Right lobe of liver (tissue), 6 donors: Measurements from ENCODE around the gene LCOR. TPM values are rescaled to one million over a fixed set of nuclear protein-coding genes. Genes with fewer than 3 reads are reported as not detected.

ENCODE experiments used
- ATAC-seq, 4 donors: fragments of 200-7000 bp; cut with Tn5 transposase; one replicate each; pipeline ENCODE4 v1.9.1; 2020; ENCODE audit warnings: mild to moderate bottlenecking in 4 of 4, moderate library complexity in 4 of 4
- DNase-seq, 3 donors: peaks; one replicate each; pipeline ENCODE4 v3.0.0-alpha.2; 2020
- H3K27ac ChIP-seq, 3 donors: fragments of 200-600 bp; one replicate each; pipeline ENCODE4 v1.8.0; 2022
- H3K27me3 ChIP-seq, 2 donors: fragments of 200-600 bp; one replicate each; pipeline ENCODE4 v1.8.0; 2022
- H3K36me3 ChIP-seq, 4 donors: fragments of 200-600 bp; sonication (generic) in 1 of 4; one replicate each; pipeline versions ENCODE4 v1.5.1 to v1.8.0; 2017 to 2022; ENCODE audit warnings: control low read depth in 1 of 4
- H3K4me1 ChIP-seq, 4 donors: fragments of 200-600 bp; sonication (generic) in 1 of 4; one replicate each; pipeline versions ENCODE4 v1.5.1 to v1.8.0; 2017 to 2022; ENCODE audit warnings: control low read depth in 1 of 4
- H3K4me3 ChIP-seq, 3 donors: fragments of 200-600 bp; one replicate each; pipeline ENCODE4 v1.8.0; 2022
- H3K9me3 ChIP-seq, 4 donors: fragments of 200-600 bp; sonication (generic) in 1 of 4; one replicate each; pipeline versions ENCODE4 v1.5.1 to v1.8.0; 2017 to 2022; ENCODE audit warnings: control low read depth in 1 of 4
- POLR2A ChIP-seq: fragments of 450-650 bp; IDR thresholded peaks from one replicate; pipeline ENCODE4 v1.6.1; 2017; ENCODE audit warnings: antibody characterized with exemption, mild to moderate bottlenecking
- WGBS: methylation state at CpG from one replicate; pipeline ENCODE4 v1.1.6; 2018; ENCODE audit warnings: low coverage, low lambda C conversion rate; ENCODE audit not compliant: insufficient coverage; ENCODE audit errors: missing lambda C conversion rate; 5-methylcytosine and 5-hydroxymethylcytosine counted together
- intact Hi-C, 2 donors: fragments of 100-400 bp; cut with DNase I; formaldehyde crosslinking; loops; one replicate each; pipeline versions ENCODE4 v1.11.2 to v1.14.1; 2022
- total RNA-seq, 6 experiments: library from RNA; depleted of rRNA in 2 of 6; stranded (reverse); fragments of >200 nt in 2 of 6; fragmentation: NEBNext Ultra II Directional in 3 of 6; extraction: Animal tissue kit (Norgen Biotek cat#: 25700) in 3 of 6; gene quantifications; one replicate each; pipeline versions ENCODE4 v1.1.0 to v1.2.4, GENCODE V29; 2016 to 2023
- TF ChIP-seq, protein P1 (sequence below), 4 donors: fragments of 200-600 bp in 3 of 4; fragments of 450-650 bp in 1 of 4; IDR thresholded peaks; one replicate each; pipeline versions ENCODE4 v1.5.1 to v1.8.0; 2016 to 2022; ENCODE audit warnings: antibody characterized with exemption in 4 of 4, mild to moderate bottlenecking in 2 of 4
- donor health status: DM: no; HTN: yes; CAD: no.
- donor health status: DM: no; HTN: no; CAD: no.
- donor health status: DM: no; HTN: no; CAD: no.
- donor health status: DM: no; HTN: yes; CAD: no.
- donor health status: DM: no; HTN: yes; CAD: no.

LCOR gene
- total RNA-seq, 6 experiments from 2014 or later = 8.6 to 16.3 (median 12.9) TPM

DNA sequence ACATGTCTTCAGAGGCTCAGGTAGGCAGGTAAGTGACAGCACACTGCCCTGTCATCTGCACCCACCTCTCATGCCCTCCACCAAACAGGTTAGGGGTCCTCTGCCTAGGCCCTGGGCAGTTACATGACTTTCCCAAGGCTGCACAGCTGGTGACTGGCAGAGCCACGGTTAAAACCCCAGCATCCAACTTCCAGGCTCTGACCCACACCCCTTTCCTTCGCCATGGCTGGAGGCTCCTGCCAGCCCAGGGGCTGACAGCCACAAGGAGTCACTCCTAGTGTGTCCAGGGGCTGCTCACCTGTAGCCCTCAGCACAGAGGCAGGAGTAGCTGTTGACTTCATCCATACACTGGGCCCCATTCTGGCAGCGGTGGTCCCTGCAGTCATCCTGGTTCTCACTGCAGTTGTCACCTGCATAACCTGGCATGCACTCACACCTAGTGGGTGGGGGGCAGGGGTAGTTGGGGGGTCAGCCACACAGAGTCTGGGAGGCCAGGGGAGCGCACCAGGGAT lies 178.7 kb downstream of the LCOR start:
- Histone ChIP-seq H3K4me3 (no peak overlapping the region), H3K9me3 (no peaks in the 10 kb centered on the region), H3K4me1 (no peaks in the 10 kb centered on the region), H3K36me3 (no peaks in the 10 kb centered on the region), H3K27me3 (no peaks in the 10 kb centered on the region), H3K27ac (no peak overlapping the region)
- ATAC-seq (peak in 1 of 4 donors; percentile 25), DNase-seq (no peak)
- no peak for TF ChIP-seq POLR2A
- TF ChIP-seq, protein P1, sequence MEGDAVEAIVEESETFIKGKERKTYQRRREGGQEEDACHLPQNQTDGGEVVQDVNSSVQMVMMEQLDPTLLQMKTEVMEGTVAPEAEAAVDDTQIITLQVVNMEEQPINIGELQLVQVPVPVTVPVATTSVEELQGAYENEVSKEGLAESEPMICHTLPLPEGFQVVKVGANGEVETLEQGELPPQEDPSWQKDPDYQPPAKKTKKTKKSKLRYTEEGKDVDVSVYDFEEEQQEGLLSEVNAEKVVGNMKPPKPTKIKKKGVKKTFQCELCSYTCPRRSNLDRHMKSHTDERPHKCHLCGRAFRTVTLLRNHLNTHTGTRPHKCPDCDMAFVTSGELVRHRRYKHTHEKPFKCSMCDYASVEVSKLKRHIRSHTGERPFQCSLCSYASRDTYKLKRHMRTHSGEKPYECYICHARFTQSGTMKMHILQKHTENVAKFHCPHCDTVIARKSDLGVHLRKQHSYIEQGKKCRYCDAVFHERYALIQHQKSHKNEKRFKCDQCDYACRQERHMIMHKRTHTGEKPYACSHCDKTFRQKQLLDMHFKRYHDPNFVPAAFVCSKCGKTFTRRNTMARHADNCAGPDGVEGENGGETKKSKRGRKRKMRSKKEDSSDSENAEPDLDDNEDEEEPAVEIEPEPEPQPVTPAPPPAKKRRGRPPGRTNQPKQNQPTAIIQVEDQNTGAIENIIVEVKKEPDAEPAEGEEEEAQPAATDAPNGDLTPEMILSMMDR (IDR thresholded peaks at IDR 0.05) = no peak
- WGBS = no CpG with 5 or more reads among the region's 4 CpGs
- intact Hi-C loops = no loop called here

GRCh38 chr10:97011397-97011796 lies 179.3 kb downstream of the LCOR start:
- DNase-seq = no peak
- intact Hi-C loops = no loop called here
- no peaks in the 10 kb centered on the region for H3K27me3 ChIP-seq
- H3K36me3 ChIP-seq = no peaks in the 10 kb centered on the region
- H3K4me1 ChIP-seq = no peaks in the 10 kb centered on the region
- no peak for ATAC-seq
- H3K4me3 ChIP-seq = no peak overlapping the region
- no peak for TF ChIP-seq POLR2A
- TF ChIP-seq, protein P1 (IDR thresholded peaks at IDR 0.05) = no peak
- H3K27ac ChIP-seq = no peak overlapping the region
- H3K9me3 ChIP-seq = no peaks in the 10 kb centered on the region

DNA sequence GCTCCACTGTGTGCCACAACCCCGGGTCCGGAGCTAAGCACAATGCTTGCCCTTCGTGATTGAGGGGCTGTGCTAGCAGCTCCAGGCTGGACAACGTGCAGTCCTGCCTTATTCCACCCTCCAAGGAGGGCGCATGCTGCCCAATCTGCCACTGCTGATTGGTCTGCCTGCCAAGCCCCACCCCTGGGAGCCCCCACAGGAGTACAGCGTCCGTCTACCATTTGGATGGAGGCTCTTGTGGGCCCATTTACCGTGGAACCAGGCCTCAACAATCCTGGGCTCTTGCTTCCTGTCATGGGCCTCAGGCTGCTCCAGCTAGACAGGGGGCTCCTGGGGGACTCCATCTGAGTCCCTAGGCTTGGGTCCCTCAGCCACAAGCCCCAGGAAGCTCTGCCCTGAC lies 180.4 kb downstream of the LCOR start:
- no peak overlapping the region for H3K4me3 ChIP-seq
- intact Hi-C loops = no loop called here
- H3K27ac ChIP-seq = no peak overlapping the region
- no peaks in the 10 kb centered on the region for H3K27me3 ChIP-seq
- DNase-seq = no peak
- H3K36me3 ChIP-seq = no peaks in the 10 kb centered on the region
- ATAC-seq = peak in 1 of 4 donors; percentile 24
- WGBS = 80% methylated on average over 1 of the region's 8 CpGs
- no peaks in the 10 kb centered on the region for H3K4me1 ChIP-seq
- no peaks in the 10 kb centered on the region for H3K9me3 ChIP-seq
- TF ChIP-seq POLR2A = no peak
- TF ChIP-seq, protein P1 (IDR thresholded peaks at IDR 0.05) = no peak

- DNase-seq = no peak
- Histone ChIP-seq H3K36me3 (no peaks in the 10 kb centered on the region), H3K27ac (no peak overlapping the region), H3K27me3 (no peaks in the 10 kb centered on the region), H3K4me1 (no peaks in the 10 kb centered on the region), H3K4me3 (no peak overlapping the region), H3K9me3 (no peaks in the 10 kb centered on the region)
- WGBS = no CpG with 5 or more reads among the region's 8 CpGs
- TF ChIP-seq, protein P1 (IDR thresholded peaks at IDR 0.05) = no peak
- no peak for TF ChIP-seq POLR2A
- intact Hi-C loops = no loop called here
- ATAC-seq = no peak
These were observed 181.5 kb downstream of the LCOR start for GRCh38 chr10:97013568-97013967.

DNA sequence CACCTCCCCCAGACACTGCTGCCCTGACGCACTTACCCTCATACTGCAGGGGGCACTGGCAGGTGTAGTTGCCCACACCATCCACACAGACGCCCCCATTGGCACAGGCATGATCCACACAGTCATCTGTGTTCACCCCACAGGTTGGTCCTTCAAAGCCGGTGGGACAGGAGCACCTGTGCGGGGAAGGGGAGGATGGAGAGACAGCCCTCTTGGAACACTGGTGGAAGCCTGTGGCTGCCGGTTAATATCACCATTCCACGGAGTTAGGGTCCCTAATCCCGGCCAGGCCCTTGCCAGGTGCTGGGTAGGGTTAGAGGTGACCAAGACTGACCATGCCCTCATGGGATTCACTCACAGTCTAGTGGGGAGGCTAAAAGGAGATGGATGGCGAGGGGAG lies 181.9 kb downstream of the LCOR start:
- DNase-seq = no peak

More for the DNA sequence above, 181.9 kb downstream of the LCOR start:
- H3K4me1 ChIP-seq = no peaks in the 10 kb centered on the region
- intact Hi-C loops = no loop called here
- no peak for TF ChIP-seq POLR2A
- TF ChIP-seq, protein P1 (IDR thresholded peaks at IDR 0.05) = no peak
- H3K27ac ChIP-seq = no peak overlapping the region
- ATAC-seq = no peak
- WGBS = 78% methylated on average over 6 of the region's 8 CpGs
- no peaks in the 10 kb centered on the region for H3K9me3 ChIP-seq
- H3K4me3 ChIP-seq = no peak overlapping the region
- H3K27me3 ChIP-seq = no peaks in the 10 kb centered on the region
- no peaks in the 10 kb centered on the region for H3K36me3 ChIP-seq
